Neural cell (in vitro differentiated cells): ENCODE measurements around the gene CFTR. TPM values are rescaled to one million over a fixed set of nuclear protein-coding genes. Genes with fewer than 3 reads are reported as not detected.

Experiments used
- H2AFZ ChIP-seq: fragments of 200-600, 300-800 bp; sonication (generic), shearing (Covaris generic); 2 replicates; pipeline ENCODE4 v1.6.0; 2014; ENCODE audit warnings: low read depth, mild to moderate bottlenecking, antibody characterized with exemption, low read length, moderate library complexity
- H3F3A ChIP-seq: fragments of 200-600 bp; shearing (Covaris generic); 2 replicates; pipeline ENCODE4 v1.6.1; 2016; ENCODE audit warnings: mild to moderate bottlenecking, moderate library complexity, mixed read lengths, antibody characterized with exemption, low read length; ENCODE audit not compliant: insufficient read depth, poor library complexity, severe bottlenecking
- H3K27ac ChIP-seq: fragments of 200-600, 300-800 bp; sonication (generic), shearing (Covaris generic); 2 replicates; pipeline ENCODE4 v1.5.1; 2014; ENCODE audit warnings: mild to moderate bottlenecking, low read length, moderate library complexity
- H3K27me3 ChIP-seq: fragments of 300-800, 200-600 bp; sonication (generic), shearing (Covaris generic); 2 replicates; pipeline ENCODE4 v1.6.0; 2014; ENCODE audit warnings: mild to moderate bottlenecking, low read depth, low read length, moderate library complexity; ENCODE audit not compliant: insufficient read depth
- H3K36me3 ChIP-seq: fragments of 300-800, 200-600 bp; sonication (generic), shearing (Covaris generic); 2 replicates; pipeline ENCODE4 v1.5.1; 2014; ENCODE audit warnings: mild to moderate bottlenecking, antibody characterized with exemption, low read length, moderate library complexity; ENCODE audit not compliant: insufficient read depth
- H3K4me2 ChIP-seq: fragments of 300-800, 200-600 bp; sonication (generic), shearing (Covaris generic); 2 replicates; pipeline ENCODE4 v1.6.0; 2014; ENCODE audit warnings: mild to moderate bottlenecking, low read length
- H3K4me3 ChIP-seq: fragments of 300-800, 200-600 bp; sonication (generic), shearing (Covaris generic); 2 replicates; pipeline ENCODE4 v1.5.1; 2014; ENCODE audit warnings: mild to moderate bottlenecking, low read length, moderate library complexity
- H3K79me2 ChIP-seq: fragments of 200-600 bp; shearing (Covaris generic); replicated peaks from 2 replicates; pipeline ENCODE4 v1.6.0; 2014; ENCODE audit warnings: mild to moderate bottlenecking, low read length, moderate library complexity; ENCODE audit not compliant: insufficient read depth
- H3K9ac ChIP-seq: fragments of 300-800, 200-600 bp; sonication (generic), shearing (Covaris generic); 2 replicates; pipeline ENCODE4 v1.6.1; 2016; ENCODE audit warnings: mild to moderate bottlenecking, low read length, mixed read lengths
- H3K9me2 ChIP-seq: fragments of 200-600 bp; shearing (Covaris generic); 2 replicates; pipeline ENCODE4 v1.6.1; 2016; ENCODE audit warnings: mild to moderate bottlenecking, low read length, mixed read lengths; ENCODE audit not compliant: insufficient read depth
- H3K9me3 ChIP-seq: fragments of 200-600, 300-800 bp; sonication (generic), shearing (Covaris generic); 2 replicates; pipeline ENCODE4 v1.6.1; 2016; ENCODE audit warnings: mild to moderate bottlenecking, mixed run types, low read length, moderate library complexity, mixed read lengths
- H4K20me1 ChIP-seq: fragments of 200-600 bp; shearing (Covaris generic); 2 replicates; pipeline ENCODE4 v1.6.1; 2016; ENCODE audit warnings: mild to moderate bottlenecking, mixed run types; ENCODE audit not compliant: insufficient read depth
- EP300 ChIP-seq: fragments of 450-650 bp; conservative IDR thresholded peaks from 2 replicates; pipeline ENCODE4 v1.6.1; 2014; ENCODE audit warnings: antibody characterized with exemption, mild to moderate bottlenecking, moderate library complexity; ENCODE audit not compliant: poor library complexity, severe bottlenecking
- EZH2 ChIP-seq: fragments of 200-600, 300-800 bp; shearing (Covaris generic), sonication (generic); IDR thresholded peaks from 2 replicates; pipeline ENCODE4 v1.6.1; 2014; ENCODE audit warnings: antibody characterized with exemption, low read length, borderline replicate concordance, mild to moderate bottlenecking; ENCODE audit not compliant: insufficient read depth, poor library complexity, severe bottlenecking
- MXI1 ChIP-seq: fragments of 450-650 bp; conservative IDR thresholded peaks from 2 replicates; pipeline ENCODE4 v1.6.1; 2014; ENCODE audit warnings: antibody characterized with exemption, mild to moderate bottlenecking; ENCODE audit not compliant: poor library complexity, severe bottlenecking
- POLR2AphosphoS5 ChIP-seq: IDR thresholded peaks from 2 replicates; pipeline ENCODE4 v1.6.1; 2012
- RAD21 ChIP-seq: fragments of 450-650 bp; conservative IDR thresholded peaks from 2 replicates; pipeline ENCODE4 v1.6.1; 2014; ENCODE audit warnings: antibody characterized with exemption, mild to moderate bottlenecking, moderate library complexity
- SMC3 ChIP-seq: fragments of 450-650 bp; conservative IDR thresholded peaks from 2 replicates; pipeline ENCODE4 v1.6.1; 2014; ENCODE audit warnings: antibody characterized with exemption, mild to moderate bottlenecking, moderate library complexity; ENCODE audit not compliant: poor library complexity
- TAF1 ChIP-seq: IDR thresholded peaks from 2 replicates; pipeline ENCODE4 v1.6.1; 2012; ENCODE audit warnings: low read depth
- polyA plus RNA-seq: library from polyadenylated mRNA; depleted of rRNA; stranded (reverse); fragments of >200 nt; gene quantifications from 2 replicates; pipeline ENCODE4 v1.2.3, GENCODE V29; 2014
- TF ChIP-seq, protein P1 (sequence below): IDR thresholded peaks from 2 replicates; pipeline ENCODE4 v1.6.1; 2012; ENCODE audit warnings: borderline replicate concordance
- TF ChIP-seq, protein P2 (sequence below): fragments of 450-650 bp; IDR thresholded peaks from 2 replicates; pipeline ENCODE4 v1.5.1; 2014; ENCODE audit warnings: antibody characterized with exemption, mild to moderate bottlenecking, moderate library complexity; ENCODE audit not compliant: poor library complexity, severe bottlenecking

The CFTR gene
- polyA plus RNA-seq, 1 donor from 2014 or later = not detected

GRCh38 chr7:117489911-117490310 is 10.1 kb downstream of the CFTR start:
- Histone ChIP-seq H2AFZ (no peak overlapping the region), H3F3A (no peaks in the 10 kb centered on the region)

DNA sequence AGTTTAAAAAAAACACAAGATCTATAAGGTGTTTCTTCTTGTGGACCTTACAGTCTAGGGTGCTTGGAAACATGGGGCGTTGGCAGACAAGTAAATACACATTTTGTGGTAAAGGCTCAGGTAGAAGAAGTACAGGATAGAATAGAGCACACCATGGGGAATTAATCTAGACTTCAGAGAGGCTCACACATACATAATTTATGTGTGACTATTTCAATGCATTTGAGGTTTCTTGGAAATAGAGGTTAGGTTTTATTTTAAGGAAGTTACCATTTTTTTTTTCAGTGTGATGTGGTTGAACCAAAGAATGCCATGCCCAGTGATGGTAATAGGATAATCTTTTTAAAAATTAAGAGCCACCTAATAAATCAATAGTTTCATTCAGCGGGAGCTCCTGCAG is 12.8 kb downstream of the CFTR start:
- H3K36me3 ChIP-seq = no peaks in the 10 kb centered on the region
- H3K4me2 ChIP-seq = no peak overlapping the region
- no peak overlapping the region for H3K9ac ChIP-seq
- H3K27me3 ChIP-seq = no peaks in the 10 kb centered on the region
- no peak overlapping the region for H3K4me3 ChIP-seq
- H3F3A ChIP-seq = no peaks in the 10 kb centered on the region
- no peaks in the 10 kb centered on the region for H3K79me2 ChIP-seq
- no peaks in the 10 kb centered on the region for H3K9me2 ChIP-seq
- no peaks in the 10 kb centered on the region for H4K20me1 ChIP-seq
- H2AFZ ChIP-seq = no peak overlapping the region
- H3K9me3 ChIP-seq = no peaks in the 10 kb centered on the region
- TF ChIP-seq MXI1 (no peak), SMC3 (no peak), EZH2 (no peak), TAF1 (no peak), EP300 (no peak), POLR2AphosphoS5 (no peak), RAD21 (no peak)
- TF ChIP-seq, protein P1, sequence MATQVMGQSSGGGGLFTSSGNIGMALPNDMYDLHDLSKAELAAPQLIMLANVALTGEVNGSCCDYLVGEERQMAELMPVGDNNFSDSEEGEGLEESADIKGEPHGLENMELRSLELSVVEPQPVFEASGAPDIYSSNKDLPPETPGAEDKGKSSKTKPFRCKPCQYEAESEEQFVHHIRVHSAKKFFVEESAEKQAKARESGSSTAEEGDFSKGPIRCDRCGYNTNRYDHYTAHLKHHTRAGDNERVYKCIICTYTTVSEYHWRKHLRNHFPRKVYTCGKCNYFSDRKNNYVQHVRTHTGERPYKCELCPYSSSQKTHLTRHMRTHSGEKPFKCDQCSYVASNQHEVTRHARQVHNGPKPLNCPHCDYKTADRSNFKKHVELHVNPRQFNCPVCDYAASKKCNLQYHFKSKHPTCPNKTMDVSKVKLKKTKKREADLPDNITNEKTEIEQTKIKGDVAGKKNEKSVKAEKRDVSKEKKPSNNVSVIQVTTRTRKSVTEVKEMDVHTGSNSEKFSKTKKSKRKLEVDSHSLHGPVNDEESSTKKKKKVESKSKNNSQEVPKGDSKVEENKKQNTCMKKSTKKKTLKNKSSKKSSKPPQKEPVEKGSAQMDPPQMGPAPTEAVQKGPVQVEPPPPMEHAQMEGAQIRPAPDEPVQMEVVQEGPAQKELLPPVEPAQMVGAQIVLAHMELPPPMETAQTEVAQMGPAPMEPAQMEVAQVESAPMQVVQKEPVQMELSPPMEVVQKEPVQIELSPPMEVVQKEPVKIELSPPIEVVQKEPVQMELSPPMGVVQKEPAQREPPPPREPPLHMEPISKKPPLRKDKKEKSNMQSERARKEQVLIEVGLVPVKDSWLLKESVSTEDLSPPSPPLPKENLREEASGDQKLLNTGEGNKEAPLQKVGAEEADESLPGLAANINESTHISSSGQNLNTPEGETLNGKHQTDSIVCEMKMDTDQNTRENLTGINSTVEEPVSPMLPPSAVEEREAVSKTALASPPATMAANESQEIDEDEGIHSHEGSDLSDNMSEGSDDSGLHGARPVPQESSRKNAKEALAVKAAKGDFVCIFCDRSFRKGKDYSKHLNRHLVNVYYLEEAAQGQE = no peak
- TF ChIP-seq, protein P2, sequence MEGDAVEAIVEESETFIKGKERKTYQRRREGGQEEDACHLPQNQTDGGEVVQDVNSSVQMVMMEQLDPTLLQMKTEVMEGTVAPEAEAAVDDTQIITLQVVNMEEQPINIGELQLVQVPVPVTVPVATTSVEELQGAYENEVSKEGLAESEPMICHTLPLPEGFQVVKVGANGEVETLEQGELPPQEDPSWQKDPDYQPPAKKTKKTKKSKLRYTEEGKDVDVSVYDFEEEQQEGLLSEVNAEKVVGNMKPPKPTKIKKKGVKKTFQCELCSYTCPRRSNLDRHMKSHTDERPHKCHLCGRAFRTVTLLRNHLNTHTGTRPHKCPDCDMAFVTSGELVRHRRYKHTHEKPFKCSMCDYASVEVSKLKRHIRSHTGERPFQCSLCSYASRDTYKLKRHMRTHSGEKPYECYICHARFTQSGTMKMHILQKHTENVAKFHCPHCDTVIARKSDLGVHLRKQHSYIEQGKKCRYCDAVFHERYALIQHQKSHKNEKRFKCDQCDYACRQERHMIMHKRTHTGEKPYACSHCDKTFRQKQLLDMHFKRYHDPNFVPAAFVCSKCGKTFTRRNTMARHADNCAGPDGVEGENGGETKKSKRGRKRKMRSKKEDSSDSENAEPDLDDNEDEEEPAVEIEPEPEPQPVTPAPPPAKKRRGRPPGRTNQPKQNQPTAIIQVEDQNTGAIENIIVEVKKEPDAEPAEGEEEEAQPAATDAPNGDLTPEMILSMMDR = no peak
- no peak overlapping the region for H3K27ac ChIP-seq

More at GRCh38 chr7:117489911-117490310, 10.1 kb downstream of the CFTR start:
- no peaks in the 10 kb centered on the region for H4K20me1 ChIP-seq
- no peaks in the 10 kb centered on the region for H3K36me3 ChIP-seq
- no peaks in the 10 kb centered on the region for H3K79me2 ChIP-seq
- no peaks in the 10 kb centered on the region for H3K27me3 ChIP-seq
- H3K9me2 ChIP-seq = no peaks in the 10 kb centered on the region
- H3K27ac ChIP-seq = no peak overlapping the region
- TF ChIP-seq RAD21 (no peak), EZH2 (no peak), MXI1 (no peak)
- TF ChIP-seq, protein P1 = no peak
- H3K9me3 ChIP-seq = no peaks in the 10 kb centered on the region
- H3K9ac ChIP-seq = no peak overlapping the region
- no peak overlapping the region for H3K4me3 ChIP-seq
- no peak overlapping the region for H3K4me2 ChIP-seq
